M059J (cell line): Measurements from ENCODE around the gene CLIP3. TPM values are rescaled to one million over a fixed set of nuclear protein-coding genes. Genes with fewer than 3 reads are reported as not detected.
"Not testable (repeated sequence)": the region's sequence is repeated elsewhere in the genome, so short reads cannot be mapped to it uniquely, and the experiment has no call there.

ENCODE experiments used
- DNase-seq: peaks from one replicate; pipeline ENCODE4 v3.0.0-alpha.2; 2012; ENCODE audit warnings: low read depth
- total RNA-seq: library from RNA; depleted of rRNA; stranded (reverse); fragments of >200 nt; shearing (Covaris generic); gene quantifications from 2 replicates; pipeline ENCODE4 v1.2.3, GENCODE V29; 2014; rRNA removed

CLIP3 gene, protein sequence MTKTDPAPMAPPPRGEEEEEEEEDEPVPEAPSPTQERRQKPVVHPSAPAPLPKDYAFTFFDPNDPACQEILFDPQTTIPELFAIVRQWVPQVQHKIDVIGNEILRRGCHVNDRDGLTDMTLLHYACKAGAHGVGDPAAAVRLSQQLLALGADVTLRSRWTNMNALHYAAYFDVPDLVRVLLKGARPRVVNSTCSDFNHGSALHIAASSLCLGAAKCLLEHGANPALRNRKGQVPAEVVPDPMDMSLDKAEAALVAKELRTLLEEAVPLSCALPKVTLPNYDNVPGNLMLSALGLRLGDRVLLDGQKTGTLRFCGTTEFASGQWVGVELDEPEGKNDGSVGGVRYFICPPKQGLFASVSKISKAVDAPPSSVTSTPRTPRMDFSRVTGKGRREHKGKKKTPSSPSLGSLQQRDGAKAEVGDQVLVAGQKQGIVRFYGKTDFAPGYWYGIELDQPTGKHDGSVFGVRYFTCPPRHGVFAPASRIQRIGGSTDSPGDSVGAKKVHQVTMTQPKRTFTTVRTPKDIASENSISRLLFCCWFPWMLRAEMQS
- total RNA-seq, result 1.3 and 6.7 TPM in 2 replicates

DNA sequence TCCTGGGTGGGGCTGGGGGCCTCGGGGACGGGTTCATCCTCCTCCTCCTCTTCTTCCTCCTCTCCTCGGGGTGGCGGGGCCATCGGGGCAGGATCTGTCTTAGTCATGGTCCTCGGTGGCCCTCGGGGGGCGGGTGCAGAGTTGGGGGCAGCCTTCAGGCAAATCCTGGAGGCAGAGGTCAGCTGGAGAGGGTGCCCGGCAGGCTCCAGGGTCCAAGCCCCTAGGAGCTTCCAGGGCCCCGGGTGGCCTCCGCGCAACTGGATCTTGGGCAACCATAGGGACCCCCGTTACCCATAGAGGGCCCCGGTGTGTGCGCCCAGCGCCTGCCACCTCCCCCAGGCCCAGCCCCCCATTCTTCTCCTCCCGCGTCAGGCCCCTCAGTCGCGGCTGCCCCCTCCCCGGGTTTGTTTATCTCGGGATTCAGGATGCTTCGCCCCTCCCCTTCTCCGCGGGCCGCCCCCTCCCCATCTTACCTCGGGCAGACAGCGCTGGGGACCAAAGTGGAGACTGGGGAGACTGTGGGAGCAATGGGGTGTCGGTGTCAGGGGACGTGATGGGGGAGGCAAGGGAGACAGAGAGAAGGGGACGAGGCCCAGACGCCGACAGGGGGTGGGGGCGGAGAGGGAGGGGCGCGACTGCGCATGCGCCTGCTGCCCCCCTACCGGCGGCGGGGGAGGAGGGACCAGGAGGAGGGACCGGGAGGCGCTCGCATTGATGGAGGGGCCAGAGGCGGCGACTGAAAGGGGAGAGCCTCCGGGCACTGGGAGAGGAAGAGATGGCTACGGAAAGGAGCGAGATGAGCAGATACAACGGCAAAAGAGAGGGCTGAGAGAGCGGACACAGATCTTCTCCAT lies at the start of gene CLIP3:
TSS of gene CLIP3 (minus strand) at position 623 of the 854 bp plus-strand sequence. CDS start at position 107, 516 bp downstream.
- peak; percentile 54 for DNase-seq

DNA sequence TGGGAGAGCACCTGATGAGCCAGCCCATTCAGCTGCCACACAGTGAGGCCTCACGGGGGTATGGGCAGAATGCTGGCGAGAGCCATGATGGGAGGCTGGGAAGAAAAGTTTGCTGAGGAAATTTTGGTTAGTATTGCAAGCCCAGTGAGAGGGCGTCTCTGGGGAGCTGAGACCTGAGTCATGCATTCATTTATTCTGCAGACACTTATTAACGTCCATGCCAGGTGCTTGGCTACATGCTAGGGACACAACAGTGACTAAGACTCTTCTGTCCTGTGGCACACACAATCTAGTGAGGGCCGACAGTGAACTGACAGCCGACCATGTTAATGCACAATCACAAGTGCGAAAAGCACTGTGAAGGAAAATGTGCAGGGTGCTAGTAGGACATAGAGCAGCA lies 49.2 kb upstream of the CLIP3 start:
- no peak for DNase-seq

DNA sequence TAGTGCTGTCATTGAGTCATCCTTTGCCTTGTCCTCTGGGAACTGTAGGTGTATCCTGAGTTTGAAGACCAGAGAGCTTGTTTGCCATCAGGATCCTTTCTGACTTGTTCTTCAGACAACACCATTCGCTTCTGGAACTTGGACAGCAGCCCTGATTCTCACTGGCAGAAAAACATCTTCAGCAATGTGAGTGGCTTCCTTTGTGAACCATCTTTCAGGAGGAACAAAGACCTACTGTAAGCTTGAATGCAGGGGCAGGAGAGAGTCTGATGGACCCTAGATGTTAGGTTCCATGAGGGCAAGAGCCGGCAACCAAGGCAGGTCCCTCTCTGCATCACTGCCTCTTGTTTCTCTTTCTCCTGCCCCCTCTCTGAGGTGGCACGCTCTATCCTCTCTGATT lies 48.7 kb upstream of the CLIP3 start:
- no peak for DNase-seq

DNA sequence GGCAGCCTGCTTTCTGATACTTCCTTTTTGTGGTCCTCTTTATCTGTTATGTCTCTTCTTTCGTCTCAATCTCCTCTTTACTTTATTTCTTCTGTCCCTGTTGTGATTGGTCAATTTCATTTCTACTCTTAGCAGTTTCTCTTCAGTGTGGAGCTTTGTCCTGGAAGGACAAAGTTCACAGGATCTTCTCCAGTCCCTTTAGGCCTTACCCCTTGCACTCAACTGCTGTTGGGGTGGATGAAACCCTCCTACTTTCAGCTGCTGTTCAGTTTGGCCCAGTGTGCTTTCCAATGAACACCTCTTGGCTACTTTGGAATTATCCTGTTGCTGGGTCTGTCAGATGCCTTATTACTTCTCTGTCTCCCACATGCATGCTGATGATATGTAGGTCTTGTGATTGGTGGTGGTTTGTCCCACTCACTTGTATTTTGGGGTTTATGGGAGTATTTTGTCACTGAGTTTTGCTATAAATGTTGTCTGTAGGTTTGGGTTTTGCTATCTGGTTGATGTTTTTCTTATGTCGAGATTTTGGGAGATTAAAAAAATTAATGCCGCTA lies 46.8 kb upstream of the CLIP3 start:
- DNase-seq, result no peak

DNA sequence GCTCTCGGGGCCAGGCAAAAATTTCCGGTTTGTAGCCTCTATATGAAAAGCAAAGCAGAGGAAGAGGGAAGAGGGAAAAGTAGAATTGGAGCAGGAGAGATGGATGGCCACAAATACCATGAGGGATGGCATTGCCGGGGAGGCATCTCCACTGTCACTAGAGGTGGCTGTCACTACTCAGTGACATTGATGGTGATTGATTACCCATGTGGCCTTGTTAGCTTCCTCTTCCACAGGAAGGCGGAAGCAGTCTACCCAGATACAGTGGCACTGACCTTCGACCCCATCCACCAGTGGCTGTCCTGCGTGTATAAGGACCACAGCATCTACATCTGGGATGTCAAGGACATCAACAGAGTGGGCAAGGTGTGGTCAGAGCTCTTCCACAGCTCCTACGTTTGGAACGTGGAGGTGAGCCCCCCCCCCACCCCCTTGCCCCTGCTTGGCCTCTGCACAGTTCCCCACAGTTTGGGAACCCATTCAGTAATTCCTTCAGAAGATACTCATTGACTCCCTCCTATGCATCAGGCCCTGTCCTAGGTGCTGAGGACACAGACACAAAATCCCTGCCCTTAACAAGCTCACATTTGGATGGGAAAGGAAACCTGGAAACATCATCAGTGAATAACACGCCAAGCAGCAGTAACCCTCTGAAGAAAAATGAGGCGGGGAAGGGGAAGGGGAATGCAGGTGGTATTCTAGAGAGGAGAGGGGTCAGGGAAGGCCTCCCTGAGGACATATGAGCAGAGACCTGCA lies 40.6 kb upstream of the CLIP3 start:
- no peak for DNase-seq

DNA sequence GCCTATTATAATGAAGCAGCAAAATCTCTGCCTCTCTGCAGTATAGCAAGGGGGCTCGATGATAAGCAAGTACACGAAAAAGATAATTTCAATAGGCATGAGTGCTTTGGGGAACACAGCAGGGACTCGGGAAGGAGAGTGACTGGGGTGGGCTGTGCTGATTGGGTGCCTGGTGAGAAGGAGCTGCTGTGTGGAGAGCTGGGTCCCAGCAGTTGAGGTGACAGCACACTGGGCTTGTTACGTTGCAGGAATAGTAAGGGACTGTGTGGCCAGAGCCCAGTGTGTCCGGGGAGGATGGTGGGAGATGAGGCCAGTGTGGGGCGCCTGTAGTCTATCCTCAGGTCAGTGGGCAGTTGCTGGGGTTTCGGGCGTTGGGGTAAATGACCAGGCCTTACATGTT lies 39.4 kb upstream of the CLIP3 start:
- no peak for DNase-seq

DNA sequence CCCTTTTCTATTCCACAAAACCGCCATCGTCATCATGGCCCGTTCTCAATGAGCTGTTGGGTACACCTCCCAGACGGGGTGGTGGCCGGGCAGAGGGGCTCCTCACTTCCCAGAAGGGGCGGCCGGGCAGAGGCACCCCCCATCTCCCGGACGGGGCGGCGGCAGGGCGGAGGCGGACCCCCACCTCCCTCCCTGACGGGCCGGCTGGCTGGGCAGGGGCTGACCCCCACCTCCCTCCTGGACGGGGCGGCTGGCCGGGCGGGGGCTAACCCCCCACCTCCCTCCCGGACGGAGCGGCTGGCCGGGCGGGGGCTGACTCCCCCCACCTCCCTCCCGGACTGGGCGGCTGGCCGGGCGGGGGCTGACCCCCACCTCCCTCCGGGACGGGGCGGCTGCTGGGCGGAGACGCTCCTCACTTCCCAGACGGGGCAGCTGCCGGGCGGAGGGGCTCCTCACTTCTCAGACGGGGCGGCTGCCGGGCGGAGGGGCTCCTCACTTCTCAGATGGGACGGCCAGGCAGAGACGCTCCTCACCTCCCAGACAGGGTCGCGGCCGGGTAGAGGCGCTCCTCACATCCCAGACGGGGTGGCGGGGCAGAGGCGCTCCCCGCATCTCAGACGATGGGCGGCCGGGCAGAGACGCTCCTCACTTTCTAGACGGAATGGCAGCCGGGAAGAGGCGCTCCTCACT lies 36.3 kb upstream of the CLIP3 start:
- DNase-seq, result not testable (repeated sequence)

DNA sequence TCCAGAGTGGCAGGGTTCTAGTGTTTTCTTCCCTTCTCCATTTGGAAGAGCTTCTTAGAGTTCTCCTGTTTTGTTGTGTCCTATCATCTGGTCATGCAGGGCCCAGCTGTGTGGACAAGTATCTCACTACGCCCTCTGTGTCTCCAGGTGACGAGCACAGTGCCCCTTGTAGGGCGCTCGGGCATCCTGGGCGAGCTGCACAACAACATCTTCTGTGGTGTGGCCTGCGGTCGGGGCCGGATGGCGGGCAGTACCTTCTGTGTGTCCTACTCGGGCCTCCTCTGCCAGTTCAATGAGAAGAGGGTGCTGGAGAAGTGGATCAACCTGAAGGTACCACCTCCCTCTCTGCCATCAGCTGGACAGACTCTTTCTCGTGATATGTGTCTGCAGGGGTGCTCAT lies 35.0 kb upstream of the CLIP3 start:
- no peak for DNase-seq

DNA sequence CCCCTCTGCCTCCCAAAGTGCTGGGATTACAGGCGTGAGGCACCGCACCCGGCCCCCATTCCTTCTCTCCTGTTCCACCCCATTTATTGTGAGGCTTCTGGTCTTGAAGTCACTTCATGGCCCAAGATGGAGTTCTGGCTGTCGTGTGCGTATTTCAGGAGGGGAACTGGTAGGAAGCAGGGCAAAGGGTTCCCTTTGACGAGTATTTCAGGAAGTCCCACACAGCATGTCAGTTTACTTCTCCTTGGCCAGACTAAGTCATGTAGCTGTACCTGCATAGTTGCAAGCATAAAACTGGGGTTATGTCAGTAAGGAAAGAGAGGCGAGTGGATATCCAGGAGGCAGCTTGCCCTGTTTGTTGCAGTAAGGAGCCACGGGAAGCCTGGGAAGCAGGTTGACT lies 32.2 kb upstream of the CLIP3 start:
- no peak for DNase-seq

DNA sequence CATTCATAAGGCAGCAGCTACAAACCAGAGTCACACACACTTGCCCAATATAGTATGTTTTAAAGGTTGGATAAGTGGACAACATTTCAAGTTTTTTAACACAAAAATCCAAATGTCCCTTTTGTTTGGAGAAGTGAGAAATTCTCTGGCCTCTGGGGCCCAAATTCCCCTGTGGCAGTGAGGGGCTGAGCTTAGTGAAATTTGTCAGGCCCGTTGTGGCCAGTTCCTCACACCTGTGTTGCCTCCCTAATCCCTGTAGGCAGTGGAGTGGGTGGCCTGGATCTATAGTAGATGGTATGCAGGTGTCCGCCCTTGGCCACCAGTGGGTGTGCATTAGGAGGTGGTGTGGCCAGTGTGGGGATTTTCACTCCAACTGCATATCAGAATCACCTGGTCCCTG lies 28.7 kb upstream of the CLIP3 start:
- DNase-seq, result no peak

DNA sequence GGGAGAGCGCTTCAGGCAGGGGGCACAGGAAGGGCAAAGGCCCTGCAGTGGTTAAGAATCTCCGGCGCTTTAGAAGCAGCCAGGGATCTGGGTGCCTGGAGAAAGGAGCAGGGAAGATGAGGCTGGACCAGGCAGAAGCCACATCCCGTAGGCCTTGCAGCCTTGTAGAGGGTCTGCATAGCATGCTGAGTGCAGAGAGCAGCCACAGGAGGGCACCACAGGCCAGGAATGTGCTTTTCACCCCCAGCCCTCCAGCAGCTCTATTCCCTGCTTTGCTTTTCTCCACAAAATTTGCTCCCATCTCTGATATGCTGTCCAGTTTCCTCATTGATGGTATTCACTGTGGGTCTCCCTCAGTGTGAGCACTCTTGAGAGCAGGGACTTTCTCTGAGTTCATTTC lies 27.8 kb upstream of the CLIP3 start:
- DNase-seq, result peak; percentile 34

DNA sequence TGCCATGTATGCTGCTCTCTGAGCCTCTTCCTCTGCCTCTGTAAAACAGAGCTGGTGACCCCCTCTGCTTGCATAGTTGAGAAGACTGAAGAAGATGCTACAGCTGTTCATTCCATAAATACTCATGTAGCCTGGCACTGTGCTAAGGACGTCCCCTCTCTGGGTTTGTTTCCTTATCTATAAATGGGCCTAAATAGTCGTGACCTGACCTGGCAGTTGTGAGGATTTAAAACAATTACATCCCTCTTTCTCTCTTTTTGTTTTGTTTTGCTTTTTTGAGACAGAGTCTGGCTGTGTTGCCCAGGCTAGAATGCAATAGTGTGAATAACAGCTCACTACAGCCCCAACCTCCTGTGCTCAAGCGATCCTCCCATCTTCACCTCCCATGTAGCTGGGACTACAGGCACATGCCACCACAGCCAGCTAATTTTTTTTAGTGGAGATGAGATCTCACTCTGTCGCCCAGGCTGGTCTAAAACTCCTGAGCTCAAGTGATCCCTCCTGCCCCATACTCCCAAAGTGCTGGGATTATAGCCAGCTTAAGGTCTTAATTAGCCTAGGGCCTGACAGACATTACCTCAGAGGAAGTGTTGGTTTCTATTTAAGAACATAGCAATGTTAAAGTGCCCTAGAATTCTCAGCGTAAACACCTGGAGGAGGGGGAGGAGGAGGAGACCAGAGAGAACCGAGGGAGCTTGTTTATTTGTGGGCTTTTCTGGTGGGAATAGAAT lies 26.7 kb upstream of the CLIP3 start:
- no peak for DNase-seq

DNA sequence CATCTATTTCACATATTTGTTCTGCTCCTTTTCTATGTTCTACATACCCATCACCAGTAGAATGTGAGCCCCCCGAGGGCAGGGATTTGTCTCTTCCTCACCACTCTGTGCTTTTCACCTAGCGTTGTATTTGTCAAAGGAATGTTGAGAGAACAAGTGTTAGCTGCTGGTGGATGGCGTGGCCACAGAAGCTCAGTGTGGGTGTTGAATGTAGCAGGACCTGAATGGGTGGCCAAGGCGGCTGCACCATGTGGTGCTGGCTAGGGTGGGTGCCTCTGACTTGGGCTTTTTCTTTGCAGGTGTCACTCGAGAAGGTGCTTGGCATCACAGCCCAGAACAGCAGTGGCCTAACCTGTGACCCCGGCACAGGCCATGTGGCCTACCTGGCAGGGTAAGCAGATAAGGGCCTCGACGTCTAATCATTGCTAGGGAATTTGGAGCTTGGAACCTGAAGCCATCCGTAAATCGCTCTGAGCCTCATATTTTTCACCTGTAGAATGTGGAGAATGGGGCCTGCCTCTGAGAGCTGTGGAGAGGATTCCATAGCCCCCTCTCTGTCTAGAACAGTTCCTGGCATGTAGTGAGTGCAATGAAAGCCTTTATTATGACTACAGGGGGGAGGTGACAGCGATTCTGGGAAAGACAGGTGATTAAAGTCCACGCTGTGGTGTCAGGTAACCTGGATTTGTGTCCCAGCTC lies 26.0 kb upstream of the CLIP3 start:
- no peak for DNase-seq

DNA sequence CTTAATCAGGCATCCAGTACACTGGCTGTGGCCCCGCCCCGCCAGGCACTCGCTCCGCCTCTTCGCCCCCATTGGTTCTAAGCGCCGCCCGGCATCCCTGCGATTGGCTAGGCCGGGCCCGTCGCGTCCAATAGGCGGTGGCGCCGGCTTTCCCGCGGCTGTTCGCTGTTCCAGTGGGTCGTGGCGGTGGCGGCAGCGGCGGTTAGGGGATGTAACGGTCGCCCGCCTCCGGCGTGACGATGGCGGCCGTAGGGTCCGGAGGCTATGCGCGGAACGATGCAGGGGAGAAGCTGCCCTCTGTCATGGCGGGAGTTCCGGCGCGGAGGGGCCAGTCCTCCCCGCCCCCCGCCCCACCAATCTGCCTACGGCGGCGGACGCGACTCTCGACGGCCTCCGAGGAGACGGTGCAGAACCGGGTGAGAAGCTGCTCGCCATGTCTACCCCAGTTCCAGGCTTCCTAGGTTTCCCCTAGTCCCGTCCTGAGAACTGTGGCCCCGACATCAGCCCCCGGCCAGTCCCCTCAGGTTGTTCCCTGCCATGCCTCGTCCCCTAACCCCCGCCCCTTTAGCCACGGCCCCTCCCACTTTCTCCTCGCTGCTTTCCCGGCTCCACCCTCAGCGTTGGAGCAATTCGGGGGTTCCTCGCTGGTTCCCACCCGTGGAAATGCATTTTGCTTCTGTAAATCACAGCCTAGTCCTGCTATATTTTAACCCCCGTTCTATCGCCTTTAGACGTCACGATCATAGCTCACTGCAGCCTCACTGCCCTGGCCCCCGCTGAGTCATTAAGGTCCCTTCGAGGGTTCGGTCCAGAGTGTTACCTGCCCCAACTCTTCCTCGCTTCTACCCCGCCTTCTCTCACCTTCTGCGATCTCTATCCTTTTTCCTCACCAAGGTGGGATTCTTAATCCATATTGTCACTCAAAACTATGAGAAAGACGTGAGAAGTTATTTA lies 22.3 kb upstream of the CLIP3 start, which contains the start of gene WDR62:
TSS of gene WDR62 (plus strand) at position 165 of the 954 bp plus-strand sequence. CDS start at position 240, 75 bp downstream.
- DNase-seq, result peak; percentile 92

DNA sequence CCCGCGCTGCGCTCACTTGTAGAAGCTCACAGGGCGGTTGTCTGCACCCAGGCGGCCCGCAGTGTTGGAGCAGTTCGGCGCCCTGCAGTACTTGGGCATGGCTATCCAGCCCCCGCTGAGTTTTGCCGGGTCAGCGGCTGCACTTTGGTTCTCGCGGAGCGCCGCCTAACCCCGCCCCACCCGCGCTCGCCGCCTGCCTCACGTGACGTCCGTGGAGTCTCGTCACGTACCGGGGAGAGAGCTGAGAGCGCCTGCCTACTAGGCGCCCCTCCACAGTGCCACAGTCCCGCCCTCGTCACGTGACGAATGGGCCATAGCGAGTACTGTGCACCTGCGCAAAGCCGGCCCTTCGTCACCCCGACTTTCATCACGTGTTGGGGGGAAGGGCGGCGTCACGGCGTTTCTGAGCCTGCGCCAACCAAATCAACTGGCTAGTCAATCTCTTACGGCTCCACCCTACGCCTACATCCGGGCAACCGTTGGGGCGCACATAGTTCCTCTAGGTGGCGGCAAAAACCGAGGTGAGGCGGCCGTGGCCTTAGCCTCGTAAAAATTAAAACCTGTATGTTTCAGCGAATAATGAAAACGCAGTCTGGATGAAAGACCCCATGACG lies 21.6 kb upstream of the CLIP3 start, which contains the start of gene THAP8:
TSS of gene THAP8 (minus strand) at position 167 of the 614 bp plus-strand sequence. CDS start at position 99, 68 bp downstream.
- DNase-seq, result peak; percentile 99

DNA sequence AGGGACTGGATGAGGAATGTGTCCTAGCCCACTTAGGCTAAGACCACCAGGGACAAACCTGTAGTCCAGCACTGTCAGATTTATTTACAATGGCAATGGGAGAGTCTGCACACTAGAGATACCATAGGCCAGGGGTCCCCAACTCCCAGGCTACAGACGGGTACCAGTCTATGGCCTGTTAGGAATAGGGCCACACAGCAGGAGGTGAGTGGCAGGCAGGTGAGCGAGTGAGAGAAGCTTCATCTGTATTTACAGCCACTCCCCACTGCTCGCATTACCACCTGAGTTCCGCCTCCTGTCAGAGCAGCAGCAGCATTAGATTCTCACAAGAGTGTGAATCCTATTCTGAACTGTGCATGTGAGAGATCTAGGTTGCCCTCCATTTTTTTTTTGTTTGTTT lies 19.0 kb upstream of the CLIP3 start:
- DNase-seq, result no peak

DNA sequence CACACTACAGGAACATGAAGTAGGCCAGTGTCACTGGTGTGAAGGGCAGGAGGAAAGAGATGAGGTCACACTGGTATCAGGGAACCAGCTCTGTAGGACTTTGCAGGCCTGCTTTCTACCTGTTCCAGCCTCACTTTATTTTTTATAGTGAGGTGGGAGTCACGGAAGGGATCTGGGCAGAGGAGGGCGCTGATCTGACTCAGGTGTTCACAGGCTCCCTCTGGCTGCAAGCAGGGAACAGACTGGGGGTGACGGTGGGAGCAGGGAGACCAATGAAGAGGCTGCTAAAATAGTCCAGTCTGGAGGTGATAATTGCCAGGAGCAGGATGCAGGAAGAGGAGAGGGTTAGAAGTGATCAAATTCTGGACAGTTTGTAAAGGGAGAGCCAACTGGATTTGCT lies 18.6 kb upstream of the CLIP3 start:
- no peak for DNase-seq
